NCI-H774 (cell line): Measurements from ENCODE around the gene CHRM4.

Source experiments
- DNase-seq: peaks from one replicate; lab custom pipeline; 2025; lab: John Stamatoyannopoulos, UW

CHRM4 gene

DNA sequence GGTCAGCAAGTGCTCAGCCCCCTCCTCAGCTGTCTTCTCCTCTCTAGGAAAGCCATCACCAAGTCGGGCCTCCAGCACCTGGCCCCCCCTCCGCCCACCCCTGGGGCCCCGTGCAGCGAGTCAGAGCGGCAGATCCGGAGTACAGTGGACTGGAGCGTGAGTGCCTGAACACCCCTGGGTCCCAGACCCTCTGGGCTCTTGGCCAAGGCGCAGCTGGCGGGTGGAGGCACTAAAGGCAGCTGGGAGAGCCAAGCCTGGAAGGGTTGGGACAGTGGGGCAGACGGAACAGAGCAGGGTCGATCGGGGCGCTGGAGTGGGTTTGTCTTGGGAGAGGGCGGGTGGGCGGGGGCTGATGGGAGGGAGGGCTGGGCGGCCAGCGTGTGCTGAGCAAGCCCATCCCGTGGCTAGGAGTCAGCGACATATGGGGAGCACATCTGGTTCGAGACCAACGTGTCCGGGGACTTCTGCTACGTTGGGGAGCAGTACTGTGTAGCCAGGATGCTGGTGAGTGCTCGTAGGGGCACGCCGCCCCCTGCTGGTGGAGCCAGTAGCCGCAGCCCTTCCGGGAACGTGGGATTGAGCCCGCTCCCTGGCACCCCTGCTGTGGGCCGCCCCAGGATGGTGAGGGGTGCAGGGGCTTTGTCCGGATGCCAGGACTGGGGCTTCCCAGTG lies 24.2 kb downstream of the CHRM4 start:
- no peak for DNase-seq

DNA sequence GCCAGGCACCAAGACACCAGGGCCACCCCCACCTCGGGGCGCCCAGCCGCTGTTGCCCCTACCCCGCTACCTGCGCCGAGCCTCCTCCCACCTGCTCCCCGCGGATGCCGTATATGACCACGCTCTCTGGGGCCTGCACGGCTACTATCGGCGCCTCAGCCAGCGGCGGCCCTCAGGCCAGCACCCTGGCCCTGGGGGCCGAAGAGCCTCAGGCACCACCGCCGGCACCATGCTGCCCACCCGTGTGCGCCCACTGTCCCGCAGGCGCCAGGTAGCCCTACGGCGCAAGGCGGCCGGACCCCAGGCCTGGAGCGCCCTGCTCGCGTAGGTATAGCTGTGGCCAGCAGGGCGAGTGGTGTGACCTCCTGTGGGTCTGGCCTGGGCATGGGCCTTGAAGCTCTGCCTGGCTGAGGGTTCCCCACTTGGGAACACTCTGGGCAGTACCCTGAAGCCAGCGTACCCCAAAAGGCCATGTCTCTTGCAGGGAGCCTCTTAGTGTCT lies 24.9 kb downstream of the CHRM4 start:
- DNase-seq, result no peak

DNA sequence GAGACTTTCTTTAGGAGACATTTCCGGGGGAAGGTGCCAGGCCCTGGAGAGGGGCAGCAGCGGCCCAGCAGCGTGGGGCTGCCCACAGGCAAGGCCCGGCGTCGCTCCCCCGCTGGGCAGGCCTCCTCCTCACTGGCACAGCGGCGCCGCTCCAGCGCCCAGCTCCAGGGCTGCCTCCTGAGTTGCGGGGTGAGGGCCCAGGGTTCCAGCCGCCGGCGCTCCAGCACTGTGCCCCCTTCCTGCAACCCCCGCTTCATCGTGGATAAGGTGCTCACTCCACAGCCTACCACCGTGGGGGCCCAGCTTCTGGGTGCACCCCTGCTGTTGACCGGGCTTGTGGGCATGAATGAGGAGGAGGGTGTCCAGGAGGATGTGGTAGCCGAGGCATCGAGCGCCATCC lies 25.3 kb downstream of the CHRM4 start:
- no peak for DNase-seq

DNA sequence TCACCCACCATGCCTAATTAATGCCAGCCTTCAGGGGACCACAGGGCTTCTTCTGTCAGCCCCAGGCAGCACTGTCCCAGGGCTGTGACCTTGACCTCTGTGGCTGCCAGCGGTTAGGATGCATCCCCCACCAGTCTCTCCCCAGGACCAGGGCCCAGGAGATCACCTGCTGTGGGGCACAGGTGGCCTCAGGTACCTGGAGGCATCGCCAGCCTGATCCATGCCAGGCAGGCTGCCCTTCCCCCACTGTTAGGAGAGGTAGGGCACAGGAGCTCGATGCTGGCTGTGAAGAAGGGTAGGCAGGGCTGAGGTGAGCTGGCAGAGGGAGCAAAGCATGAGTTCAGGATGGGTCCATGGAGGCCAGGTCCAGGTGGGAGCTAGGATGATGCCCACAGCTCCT lies 26.8 kb downstream of the CHRM4 start:
- no peak for DNase-seq

DNA sequence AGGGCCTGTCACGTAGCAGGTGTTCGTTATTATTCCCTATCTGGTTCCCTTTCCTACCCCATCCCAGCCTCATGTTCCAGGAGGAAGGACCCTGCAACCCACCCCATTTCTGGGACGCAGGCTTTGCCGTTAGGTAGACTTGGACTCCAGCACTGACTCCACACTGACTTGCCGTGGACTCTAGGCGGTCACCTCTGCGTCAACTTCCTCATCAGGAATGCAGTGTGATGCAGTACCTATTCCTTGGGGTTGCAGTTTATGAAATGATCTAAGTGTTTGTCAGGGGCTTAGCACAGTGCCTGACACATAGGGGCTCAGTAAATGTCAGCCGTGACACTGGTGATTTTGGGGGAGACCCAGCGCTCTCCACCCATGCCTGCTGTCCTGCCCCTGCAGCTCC lies 27.5 kb downstream of the CHRM4 start:
- no peak for DNase-seq

DNA sequence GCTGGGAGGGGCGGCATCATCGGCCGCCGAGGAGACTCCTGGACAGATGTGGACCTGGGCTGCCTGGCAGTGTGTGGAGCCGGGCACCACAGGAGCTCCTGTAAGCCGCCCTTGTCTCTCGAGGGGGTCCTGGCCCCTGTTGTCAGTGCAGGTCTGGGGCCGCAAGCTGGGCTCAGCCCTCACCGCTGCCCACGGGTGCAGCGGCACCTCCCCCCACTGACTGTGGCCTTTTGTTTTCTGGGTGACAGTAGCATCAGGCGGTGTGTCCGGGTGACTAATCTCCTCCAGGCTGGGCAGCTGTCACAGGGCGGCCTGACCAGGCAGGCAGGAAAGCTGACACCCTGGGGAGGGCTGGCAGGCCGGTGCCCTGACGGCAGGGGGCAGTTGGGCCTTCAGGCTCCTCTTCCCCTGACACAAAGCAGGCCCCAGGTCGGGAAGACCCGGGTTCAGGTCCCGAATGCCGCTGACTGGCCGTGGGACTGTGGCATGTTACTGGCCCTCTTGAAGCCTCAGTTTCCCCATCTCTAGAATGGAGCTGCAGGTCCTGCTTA lies 28.0 kb downstream of the CHRM4 start:
- DNase-seq, result no peak

DNA sequence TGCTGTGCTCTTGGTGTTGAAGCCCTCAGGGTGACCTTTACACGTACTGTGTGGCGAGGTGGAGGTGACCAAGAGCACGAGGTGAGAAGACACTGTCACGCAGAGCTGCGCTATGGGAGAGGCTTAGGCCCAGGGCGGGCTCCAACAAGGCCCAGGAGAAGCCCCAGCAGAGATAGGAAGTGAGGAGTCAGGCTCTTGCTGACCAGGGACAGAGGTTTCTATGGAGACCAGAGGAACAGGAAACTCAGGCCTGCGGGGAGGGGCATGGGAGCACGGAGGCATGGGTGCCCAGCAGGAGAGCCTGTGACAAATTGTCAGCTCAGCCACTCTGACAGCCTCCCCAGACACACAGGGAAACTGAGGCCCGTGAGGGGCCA lies 28.6 kb downstream of the CHRM4 start:
- no peak for DNase-seq

DNA sequence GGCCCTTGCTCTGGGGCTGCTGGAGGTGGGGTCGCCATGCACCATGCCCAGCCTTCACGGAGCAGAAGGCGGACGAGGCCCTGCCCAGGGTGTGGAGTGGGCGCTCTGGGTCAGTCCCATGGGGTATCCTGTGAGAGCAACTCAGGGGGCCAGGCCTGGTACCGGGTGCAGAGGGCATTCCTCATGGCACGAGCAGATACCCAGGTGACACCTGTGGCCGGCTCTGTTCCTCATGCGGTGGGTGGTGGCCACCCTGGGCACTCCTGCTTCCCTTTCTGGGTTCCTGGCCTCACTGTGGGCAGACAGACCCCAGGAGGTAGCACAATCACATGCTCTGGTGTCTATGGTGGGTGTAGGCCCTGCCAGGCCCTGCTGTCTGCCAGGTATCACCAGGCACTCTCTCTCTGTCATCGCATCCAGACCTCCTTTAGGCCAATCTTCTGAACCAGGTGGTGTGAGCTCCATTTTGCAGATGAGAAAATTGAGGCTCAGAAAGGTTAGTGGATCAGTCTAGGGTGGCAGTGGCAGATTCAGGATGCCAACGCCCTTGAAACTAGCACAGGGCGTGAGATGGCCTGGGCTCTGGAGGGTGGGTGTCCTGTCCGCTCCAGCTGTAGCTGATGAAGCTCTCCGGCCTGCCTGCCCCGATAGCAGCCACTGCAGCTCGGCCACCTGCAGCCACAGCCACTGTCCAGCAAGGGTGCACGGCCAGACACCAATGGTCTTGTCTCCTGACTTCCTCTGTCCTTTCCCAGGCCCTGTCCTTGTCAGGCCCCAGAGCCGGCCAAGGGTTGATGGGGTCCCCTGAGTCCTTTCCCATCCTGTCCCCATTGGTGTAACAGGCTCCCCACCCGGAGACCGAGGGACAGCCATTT lies 29.2 kb downstream of the CHRM4 start:
- no peak for DNase-seq

DNA sequence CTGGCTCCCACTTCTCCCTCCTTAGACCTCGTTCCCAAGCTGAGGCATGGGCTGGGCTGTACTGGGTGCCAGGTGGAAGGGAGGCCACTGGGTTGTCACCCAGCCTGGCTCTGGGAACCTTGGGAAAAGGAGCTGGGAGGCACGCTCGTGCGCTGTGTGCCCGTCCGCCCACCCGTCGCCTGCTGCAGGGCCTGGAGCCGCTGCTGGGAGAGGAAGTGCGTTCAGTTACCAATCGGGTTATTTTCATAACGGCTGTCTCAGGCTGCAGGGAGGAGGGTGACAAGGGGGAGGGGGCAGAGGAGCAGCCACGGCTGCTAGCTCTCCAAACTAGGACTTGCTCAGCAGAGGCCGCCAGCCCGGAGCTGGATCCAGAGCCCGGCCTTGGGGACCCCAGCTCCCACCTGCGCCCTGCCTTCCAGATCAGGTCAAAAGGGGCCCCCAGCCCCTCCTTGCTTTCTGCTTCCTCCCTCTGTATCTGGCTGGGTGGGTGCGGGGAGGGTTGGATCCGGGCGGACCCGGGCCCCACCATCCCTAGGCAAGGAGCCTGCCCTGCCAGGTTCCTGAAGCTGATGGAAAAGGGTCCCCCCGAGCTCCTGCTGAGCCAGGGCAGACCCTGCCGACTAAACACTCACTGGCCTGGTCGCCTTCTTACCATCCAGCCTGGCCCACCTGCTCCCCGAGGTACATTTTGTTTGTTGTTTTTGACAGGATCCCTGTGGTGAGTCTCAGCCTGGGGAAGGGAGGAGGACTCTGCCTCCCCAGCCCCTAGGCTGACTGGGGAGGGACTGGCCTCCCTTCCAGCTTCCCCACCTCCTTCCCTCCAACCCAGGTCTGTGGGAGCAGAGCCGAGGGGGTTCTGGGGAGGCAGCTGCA lies 30.1 kb downstream of the CHRM4 start:
- no peak for DNase-seq

DNA sequence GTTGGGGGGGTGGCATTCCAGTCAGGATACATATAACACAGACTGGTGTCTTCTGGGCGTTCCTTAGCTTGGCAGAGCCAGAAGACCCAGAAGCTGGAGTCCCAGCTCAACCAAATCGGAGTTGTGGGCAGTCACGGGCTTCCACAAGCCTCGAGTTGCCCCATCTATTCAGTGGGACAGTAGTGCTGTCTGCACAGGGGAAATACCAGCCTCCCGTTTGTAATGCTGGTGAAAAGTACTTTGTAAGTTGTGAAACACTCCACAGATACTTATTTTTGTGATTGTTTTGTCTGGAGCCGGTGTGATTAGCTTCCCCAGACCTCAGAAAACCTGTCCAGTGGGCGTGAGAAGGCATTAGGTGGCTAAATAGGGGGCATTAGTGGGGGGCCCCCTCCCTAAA lies 30.7 kb downstream of the CHRM4 start:
- DNase-seq, result no peak

DNA sequence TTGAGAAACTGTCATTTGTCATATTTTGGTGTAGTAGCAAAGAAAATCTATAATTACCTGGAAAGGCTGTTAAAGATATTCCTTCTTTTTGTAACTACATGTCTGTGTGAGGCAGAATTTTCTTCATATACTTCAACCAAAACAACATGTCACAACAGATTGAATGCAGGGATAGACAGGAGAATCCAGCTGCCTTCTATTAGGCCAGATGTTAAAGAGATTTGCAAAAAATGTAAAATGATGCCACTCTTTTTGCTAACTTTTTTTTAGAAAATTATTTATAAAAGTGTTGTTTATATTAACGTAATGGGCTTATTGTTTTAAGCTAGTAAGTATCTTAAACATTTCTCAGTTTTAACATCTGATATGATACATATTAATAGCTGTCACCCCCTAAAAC lies 31.6 kb downstream of the CHRM4 start:
- DNase-seq, result no peak

DNA sequence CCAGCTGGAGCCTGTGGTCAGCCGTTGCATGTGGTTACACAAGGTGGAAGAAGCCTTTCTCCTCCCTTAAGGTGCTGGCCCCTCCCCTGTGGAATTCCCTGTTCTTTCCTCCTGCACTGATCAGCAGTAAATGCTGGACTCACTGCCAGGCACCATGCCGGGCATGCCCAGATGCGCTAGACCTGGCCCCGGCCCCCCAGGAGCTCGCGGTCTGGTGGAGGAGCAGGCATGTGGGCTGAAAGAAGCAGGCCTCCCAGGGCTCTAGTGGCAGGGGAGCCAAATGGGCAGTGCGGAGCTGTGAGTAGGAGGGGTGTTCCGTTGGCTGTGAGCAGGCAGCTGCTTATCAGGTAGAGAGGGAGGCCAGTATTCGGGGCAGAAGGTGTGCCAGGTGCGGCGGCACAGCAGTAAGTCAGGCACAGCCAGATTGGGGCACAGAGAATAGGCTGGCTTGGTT lies 34.1 kb downstream of the CHRM4 start:
- DNase-seq, result no peak

DNA sequence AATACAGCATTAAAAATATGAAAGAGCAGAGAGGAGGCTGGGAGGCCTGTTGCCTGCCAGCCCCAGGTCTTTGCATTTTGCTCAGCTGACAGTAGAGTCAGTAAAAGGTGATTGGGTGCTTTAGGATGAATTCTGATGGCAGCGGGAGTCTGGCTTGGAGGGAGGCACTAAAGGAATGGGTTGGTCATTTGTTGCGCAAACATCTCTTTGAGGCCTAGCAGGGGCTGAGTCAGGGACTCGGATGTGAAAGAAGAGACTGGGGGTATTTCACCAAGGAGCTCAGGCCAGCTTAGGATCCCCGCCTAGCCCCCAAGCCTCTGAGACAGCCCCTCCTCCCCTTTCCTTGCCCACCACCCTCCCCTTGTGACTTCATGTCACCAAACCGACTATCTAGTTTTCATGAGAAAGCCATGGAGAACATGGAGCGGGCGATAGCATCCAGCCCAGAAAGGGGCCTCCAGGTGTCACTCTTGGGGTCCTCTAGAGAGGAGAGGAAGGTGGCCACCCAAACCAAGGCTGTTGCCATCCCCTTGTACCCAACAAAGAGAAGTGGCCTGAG lies 34.6 kb downstream of the CHRM4 start:
- no peak for DNase-seq

DNA sequence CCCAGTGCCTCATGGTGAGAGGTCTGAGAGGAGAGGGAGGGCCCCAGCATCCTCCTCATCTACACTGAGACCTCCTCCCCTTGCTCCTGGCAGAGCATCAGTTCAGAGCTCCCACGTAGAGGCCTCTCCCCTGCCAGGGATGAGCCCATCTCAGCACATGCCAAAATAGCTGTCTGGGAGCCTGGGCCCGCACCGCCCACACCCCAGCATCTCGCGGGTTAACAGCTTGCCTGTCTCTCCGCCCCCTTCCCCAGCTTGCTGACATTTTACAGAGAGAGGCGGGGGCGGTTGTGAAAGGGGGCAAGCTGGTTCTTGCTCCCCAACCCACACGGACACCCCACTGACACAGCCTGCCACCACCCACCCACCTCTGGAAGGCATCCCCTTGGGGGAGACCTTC lies 37.9 kb downstream of the CHRM4 start:
- DNase-seq, result no peak

DNA sequence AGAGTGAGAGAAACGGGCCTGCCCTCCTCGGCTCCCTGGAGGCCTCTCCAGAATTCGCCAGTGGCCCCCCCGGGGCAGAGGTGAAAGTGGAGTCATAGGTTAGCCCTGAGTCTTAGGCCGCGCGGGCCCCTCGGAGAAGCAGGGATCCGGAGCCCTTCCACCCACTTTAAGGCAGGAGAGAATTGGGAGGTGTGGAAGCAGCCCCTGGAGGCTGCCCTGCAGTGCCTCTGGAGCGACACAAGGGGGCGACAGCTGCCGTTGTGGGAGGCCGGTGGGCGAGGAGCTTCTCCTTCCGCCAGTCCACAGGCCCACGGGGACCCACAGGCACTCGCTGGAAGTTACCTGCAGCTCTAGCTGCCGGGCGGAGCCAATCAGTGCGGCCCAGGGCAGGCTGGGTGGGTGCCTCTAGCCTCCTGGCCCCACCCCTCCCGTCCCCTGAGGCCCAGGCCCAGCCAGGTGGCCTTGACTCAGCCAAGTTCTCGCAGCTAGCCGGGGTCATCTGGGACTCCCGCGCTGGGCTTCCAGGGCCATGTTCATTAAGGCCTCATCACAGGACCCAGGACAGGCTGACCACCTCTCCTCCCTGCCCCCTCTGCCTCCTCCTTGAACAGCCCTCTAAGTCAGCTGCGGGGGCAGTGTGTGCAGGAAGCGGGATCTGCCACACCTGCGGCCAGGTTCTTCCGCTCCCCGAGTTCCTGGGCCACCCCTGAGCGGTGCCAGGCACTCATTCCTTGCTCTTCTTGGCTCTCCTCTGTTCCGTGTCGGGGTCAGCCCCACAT lies 39.3 kb downstream of the CHRM4 start:
- DNase-seq, result no peak

DNA sequence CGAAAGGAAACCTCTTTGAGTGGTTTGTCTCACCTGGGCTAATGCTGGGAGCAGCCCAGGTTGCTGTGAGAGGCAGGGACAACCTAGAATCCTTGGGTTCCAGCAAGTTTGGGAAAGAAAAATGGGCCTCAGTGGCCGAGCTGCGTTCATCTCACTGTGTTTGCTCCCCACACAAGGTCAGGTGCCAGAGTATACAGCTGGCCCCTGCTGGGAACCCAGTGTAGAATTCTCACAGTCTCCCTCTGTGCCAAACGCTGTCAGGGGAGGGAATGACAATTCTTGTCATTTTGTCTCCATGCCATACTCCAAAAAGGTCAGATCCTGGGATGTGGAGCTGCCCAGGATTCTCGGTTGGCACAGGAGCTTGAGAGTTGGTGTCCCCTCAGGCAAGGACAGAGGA lies 40.0 kb downstream of the CHRM4 start:
- no peak for DNase-seq

DNA sequence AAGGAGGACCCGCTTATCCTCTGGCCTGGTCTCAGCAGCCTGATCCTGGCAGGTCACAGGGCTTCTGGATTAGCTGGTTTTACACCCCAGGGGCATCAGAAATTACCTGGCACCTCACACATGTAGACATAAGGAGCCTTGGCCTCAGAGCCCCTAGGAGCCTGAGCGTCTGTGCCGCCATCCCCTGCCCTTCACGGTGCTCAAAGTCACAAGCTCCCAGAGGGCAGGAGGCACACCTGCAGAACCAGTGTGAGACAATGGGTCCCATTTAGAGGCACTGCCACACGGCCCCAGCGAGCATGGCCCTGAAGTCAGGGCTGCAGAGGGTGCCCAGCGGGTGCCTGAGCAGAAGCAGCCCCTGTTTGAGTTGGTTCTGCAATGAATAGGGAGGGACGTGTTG lies 40.4 kb downstream of the CHRM4 start:
- DNase-seq, result no peak

DNA sequence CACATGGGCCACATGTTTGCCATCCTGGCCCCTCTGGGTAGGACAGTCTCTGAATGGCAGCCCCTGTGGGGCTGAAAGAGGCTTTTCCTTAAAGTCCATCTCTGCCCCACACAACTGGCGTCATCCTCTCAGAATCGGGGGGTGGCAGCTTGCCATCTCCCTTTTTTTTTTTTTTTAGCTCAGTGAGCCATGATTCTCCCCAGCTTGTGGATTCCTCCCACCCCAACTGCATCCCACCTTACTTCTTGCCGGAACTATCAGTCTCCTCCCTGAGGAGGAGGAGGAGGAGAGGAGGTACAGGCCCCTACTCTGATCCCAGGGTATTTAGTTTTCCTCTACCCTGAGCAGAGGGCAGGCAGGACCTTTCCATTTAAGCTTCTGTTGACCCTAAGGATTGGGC lies 40.9 kb downstream of the CHRM4 start:
- DNase-seq, result no peak

DNA sequence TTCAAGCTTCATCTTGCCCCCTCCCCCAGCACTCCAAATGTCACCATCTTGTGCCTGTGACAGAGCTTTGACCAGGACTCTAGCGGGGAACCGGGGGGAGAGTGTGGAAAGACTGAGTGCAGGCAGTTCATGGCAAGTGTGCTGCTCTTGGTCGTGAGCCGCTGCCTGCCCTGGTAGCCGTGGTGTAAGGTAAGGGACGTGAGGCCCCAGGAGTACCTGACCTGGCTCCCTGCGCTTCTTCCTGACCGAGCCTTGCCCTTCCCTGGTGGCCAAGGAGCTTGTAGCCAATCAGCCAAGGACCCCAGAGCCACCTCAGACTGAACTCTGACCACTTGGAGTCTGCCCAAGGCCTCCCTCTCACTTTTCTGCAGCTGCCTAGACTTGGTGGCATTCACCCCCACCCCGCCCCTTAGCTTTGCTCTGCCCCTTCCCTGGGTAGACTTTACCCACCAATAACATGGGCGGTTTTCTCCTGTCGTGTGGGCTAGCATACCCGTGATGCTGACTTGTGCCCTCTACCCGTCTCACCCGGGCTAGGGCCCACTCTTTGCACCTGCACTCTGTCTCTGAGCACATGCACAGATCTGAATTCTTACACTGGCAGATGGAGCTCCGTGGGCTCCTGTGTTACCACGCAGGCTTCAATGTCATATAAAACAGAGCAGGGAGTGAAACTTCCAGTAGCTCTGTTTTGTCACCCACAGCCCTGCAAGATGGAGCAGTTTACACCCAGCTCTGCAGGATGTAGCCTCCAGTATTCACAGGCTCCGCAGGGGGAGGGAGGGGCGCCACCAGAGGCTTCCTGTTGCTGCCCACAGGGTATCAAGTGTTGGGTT lies 42.8 kb downstream of the CHRM4 start:
- DNase-seq, result no peak

DNA sequence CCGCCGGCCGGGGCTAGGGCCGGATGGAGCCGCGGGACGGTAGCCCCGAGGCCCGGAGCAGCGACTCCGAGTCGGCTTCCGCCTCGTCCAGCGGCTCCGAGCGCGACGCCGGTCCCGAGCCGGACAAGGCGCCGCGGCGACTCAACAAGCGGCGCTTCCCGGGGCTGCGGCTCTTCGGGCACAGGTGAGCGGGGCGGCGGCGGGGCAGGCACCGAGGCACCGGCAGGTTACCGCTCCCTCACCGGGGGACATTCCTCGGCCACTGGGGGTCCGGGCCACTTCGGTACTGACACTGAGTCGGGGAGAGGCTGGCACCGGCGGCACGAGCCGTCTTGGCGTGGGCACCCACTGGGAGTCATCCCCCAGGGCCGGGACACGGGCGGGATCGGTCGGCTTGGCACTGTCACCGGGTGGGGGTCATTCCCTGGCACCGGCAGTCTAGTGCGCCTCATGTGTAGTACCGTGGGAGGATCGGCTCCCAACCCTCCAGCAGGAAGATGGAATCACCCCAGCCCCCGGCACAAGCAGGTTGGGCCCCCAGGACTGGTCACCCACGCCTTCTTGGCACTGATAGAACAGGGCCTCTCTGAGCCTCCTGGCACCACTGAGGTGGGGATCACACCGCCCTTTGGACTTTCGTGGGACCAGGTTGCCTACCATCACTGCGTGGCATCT lies 43.8 kb downstream of the CHRM4 start:
- DNase-seq, result no peak
